ENCODE measurements around the gene MYL6B. TPM values are rescaled to one million over a fixed set of nuclear protein-coding genes. Genes with fewer than 3 reads are reported as not detected.

Gene MYL6B
- total RNA-seq, 2 donors from 2014 or later = 66.4 to 203 TPM

GRCh38 chr12:56186957-56187356, 34.6 kb downstream of the MYL6B start:
- WGBS = 32% methylated on average over 2 of the region's 2 CpGs
- Histone ChIP-seq H3K4me3 (no peak overlapping the region), H3K9me3 (no peaks in the 10 kb centered on the region), H3K4me1 (replicated peaks) (no peaks in the 10 kb centered on the region), H3K27me3 (replicated peaks; ENCODE audit: insufficient read depth) (no peaks in the 10 kb centered on the region), H3K36me3 (peaks cover 14 to 19% of the 10 kb centered on the region in 2 donors), H3K27ac (no peak overlapping the region)
- DNase-seq (ENCODE audit: low spot score) = no peak
- intact Hi-C loops (cut with DNase I) = no loop called here
- TF ChIP-seq CTCF (IDR thresholded peaks at IDR 0.05) (no peak), POLR2A (IDR thresholded peaks at IDR 0.05) (no peak), POLR2AphosphoS5 (IDR thresholded peaks at IDR 0.05) (no peak)

- intact Hi-C loops (cut with DNase I) = loop anchor here (2.0 kb wide), 1 partner anchor 61 kb away; no protein-coding TSS in a partner anchor
Measured at GRCh38 chr12:56188131-56188777, 35.9 kb downstream of the MYL6B start.

GRCh38 chr12:56188778-56189098, 36.4 kb downstream of the MYL6B start:
- intact Hi-C loops (cut with DNase I) = loop anchor here (2.0 kb wide), 1 partner anchor 62 kb away; no protein-coding TSS in a partner anchor
- DNase-seq (ENCODE audit: low spot score) = peak; percentile 13
- Histone ChIP-seq H3K36me3 (peaks cover 10 to 14% of the 10 kb centered on the region in 2 donors), H3K27me3 (replicated peaks; ENCODE audit: insufficient read depth) (no peaks in the 10 kb centered on the region), H3K27ac (peak overlapping the region; percentile 96 to 98), H3K9me3 (no peaks in the 10 kb centered on the region), H3K4me1 (replicated peaks) (no peaks in the 10 kb centered on the region), H3K4me3 (peak overlapping the region; percentile 82 to 85)
- 1% methylated on average over 17 of the region's 17 CpGs for WGBS
- TF ChIP-seq POLR2A (IDR thresholded peaks at IDR 0.05) (no peak), POLR2AphosphoS5 (IDR thresholded peaks at IDR 0.05) (no peak), CTCF (IDR thresholded peaks at IDR 0.05) (no peak)

More at GRCh38 chr12:56188131-56188777, 35.9 kb downstream of the MYL6B start:
- 9% methylated on average over 10 of the region's 10 CpGs for WGBS
- Histone ChIP-seq H3K4me1 (replicated peaks) (no peaks in the 10 kb centered on the region), H3K36me3 (peaks cover 14% of the 10 kb centered on the region in 2 donors), H3K9me3 (no peaks in the 10 kb centered on the region), H3K4me3 (peak overlapping the region; percentile 82 to 85), H3K27ac (peak overlapping the region; percentile 96 to 98), H3K27me3 (replicated peaks; ENCODE audit: insufficient read depth) (no peaks in the 10 kb centered on the region)
- no peak for TF ChIP-seq POLR2AphosphoS5 (IDR thresholded peaks at IDR 0.05)
- no peak for TF ChIP-seq POLR2A (IDR thresholded peaks at IDR 0.05)
- TF ChIP-seq CTCF (IDR thresholded peaks at IDR 0.05) = no peak
- DNase-seq (ENCODE audit: low spot score) = no peak

- TF ChIP-seq CTCF (IDR thresholded peaks at IDR 0.05) = peak; percentile 69 to 94 (median 88)
- peak; percentile 3 for TF ChIP-seq POLR2A (IDR thresholded peaks at IDR 0.05)
- no peak for TF ChIP-seq POLR2AphosphoS5 (IDR thresholded peaks at IDR 0.05)
- no peaks in the 10 kb centered on the region for H3K4me1 ChIP-seq (replicated peaks)
- H3K36me3 ChIP-seq = peaks cover 4 to 9% of the 10 kb centered on the region in 2 donors
- WGBS = under 1% methylated on average over 60 of the region's 93 CpGs
- H3K27me3 ChIP-seq (replicated peaks; ENCODE audit: insufficient read depth) = no peaks in the 10 kb centered on the region
- intact Hi-C loops (cut with DNase I) = loop anchor here (2.0 kb wide), 1 partner anchor 63 kb away; no protein-coding TSS in a partner anchor
- peak within 1 kb of the TSS; percentile 96 to 98 for H3K27ac ChIP-seq
- no peaks in the 10 kb centered on the region for H3K9me3 ChIP-seq
- H3K4me3 ChIP-seq = peak within 1 kb of the TSS; percentile 82 to 85
- peak; percentile 87 for DNase-seq (ENCODE audit: low spot score)
Measured at GRCh38 chr12:56189099-56189917, 36.9 kb downstream of the MYL6B start, which contains the start of gene SMARCC2. Gene SMARCC2 (minus strand): TSS chr12:56189483. CDS start chr12:56189461, 22 bp downstream.
